H9 (cell line): ENCODE data around the gene SMARCC2. TPM values are rescaled to one million over a fixed set of nuclear protein-coding genes. Genes with fewer than 3 reads are reported as not detected.

ENCODE experiments used
- DNase-seq: peaks from one replicate; pipeline ENCODE4 v3.0.0-alpha.2; 2017
- H2AFZ ChIP-seq: one replicate; pipeline ENCODE4 v1.6.1; 2013; ENCODE audit warnings: mild to moderate bottlenecking, low read length, control low read depth, moderate library complexity
- H2AK5ac ChIP-seq: 2 replicates; pipeline ENCODE4 v1.6.1; 2013; ENCODE audit warnings: low read length, control low read depth, mixed read lengths; ENCODE audit not compliant: insufficient read length
- H2BK120ac ChIP-seq: one replicate; pipeline ENCODE4 v1.6.1; 2013; ENCODE audit warnings: low read depth, mild to moderate bottlenecking, low read length, control low read depth, inconsistent platforms; ENCODE audit not compliant: poor library complexity, severe bottlenecking
- H2BK12ac ChIP-seq: 2 replicates; pipeline ENCODE4 v1.6.1; 2013; ENCODE audit warnings: low read length, control low read depth, mixed read lengths, low read depth; ENCODE audit not compliant: insufficient read length
- H2BK15ac ChIP-seq: 2 replicates; pipeline ENCODE4 v1.6.1; 2013; ENCODE audit warnings: low read depth, low read length, control low read depth
- H2BK20ac ChIP-seq: one replicate; pipeline ENCODE4 v1.6.1; 2013; ENCODE audit warnings: low read depth, mild to moderate bottlenecking, low read length, control low read depth, inconsistent platforms; ENCODE audit not compliant: poor library complexity, severe bottlenecking
- H2BK5ac ChIP-seq: 2 replicates; pipeline ENCODE4 v1.6.1; 2013; ENCODE audit warnings: low read length, control low read depth, mixed read lengths; ENCODE audit not compliant: insufficient read length
- H3K14ac ChIP-seq: 2 replicates; pipeline ENCODE4 v1.6.1; 2013; ENCODE audit warnings: low read length, control low read depth; ENCODE audit not compliant: insufficient read depth
- H3K18ac ChIP-seq: 2 replicates; pipeline ENCODE4 v1.6.1; 2013; ENCODE audit warnings: low read depth, mild to moderate bottlenecking, mixed read lengths, low read length, control low read depth; ENCODE audit not compliant: insufficient read length
- H3K23ac ChIP-seq: 2 replicates; pipeline ENCODE4 v1.6.1; 2013; ENCODE audit warnings: low read length, control low read depth, mixed read lengths, low read depth; ENCODE audit not compliant: insufficient read length
- H3K23me2 ChIP-seq: 2 replicates; pipeline ENCODE4 v1.6.1; 2013; ENCODE audit warnings: low read depth, mild to moderate bottlenecking, mixed read lengths, low read length, control low read depth; ENCODE audit not compliant: insufficient read length, poor library complexity, severe bottlenecking
- H3K27ac ChIP-seq: 2 replicates; pipeline ENCODE4 v1.5.1; 2013; ENCODE audit warnings: low read length, control low read depth, mixed read lengths, low read depth; ENCODE audit not compliant: insufficient read length
- H3K27me3 ChIP-seq: 2 replicates; pipeline ENCODE4 v1.6.1; 2013; ENCODE audit warnings: low read length, control low read depth, inconsistent platforms; ENCODE audit not compliant: insufficient read depth
- H3K4ac ChIP-seq: 2 replicates; pipeline ENCODE4 v1.6.1; 2013; ENCODE audit warnings: low read depth, mild to moderate bottlenecking, control low read depth, inconsistent platforms, low read length, moderate library complexity
- H3K4me1 ChIP-seq: 2 replicates; pipeline ENCODE4 v1.6.1; 2013; ENCODE audit warnings: low read length, control low read depth, inconsistent platforms; ENCODE audit not compliant: insufficient read depth
- H3K4me2 ChIP-seq: 2 replicates; pipeline ENCODE4 v1.6.1; 2013; ENCODE audit warnings: low read length, control low read depth, mixed read lengths; ENCODE audit not compliant: insufficient read length, insufficient read depth
- H3K56ac ChIP-seq: 2 replicates; pipeline ENCODE4 v1.6.1; 2013; ENCODE audit warnings: low read depth, mild to moderate bottlenecking, mixed read lengths, low read length, control low read depth; ENCODE audit not compliant: insufficient read length
- H3K79me1 ChIP-seq: 2 replicates; pipeline ENCODE4 v1.6.1; 2013; ENCODE audit warnings: low read depth, mild to moderate bottlenecking, moderate library complexity, low read length, control low read depth, inconsistent platforms; ENCODE audit not compliant: insufficient read depth, poor library complexity, severe bottlenecking
- H3K79me2 ChIP-seq: 2 replicates; pipeline ENCODE4 v1.6.1; 2013; ENCODE audit warnings: low read length, control low read depth, inconsistent platforms; ENCODE audit not compliant: insufficient read depth
- H3K9ac ChIP-seq: 2 replicates; pipeline ENCODE4 v1.6.1; 2013; ENCODE audit warnings: low read length, control low read depth, mixed read lengths; ENCODE audit not compliant: insufficient read length; ENCODE audit errors: extremely low read depth
- H3K9me3 ChIP-seq: one replicate; pipeline ENCODE4 v1.6.1; 2013; ENCODE audit warnings: low read depth, low read length, inconsistent platforms; ENCODE audit not compliant: control insufficient read depth
- H3T11ph ChIP-seq: one replicate; pipeline ENCODE4 v1.6.1; 2013; ENCODE audit warnings: mild to moderate bottlenecking, low read length, control low read depth, inconsistent platforms
- H4K20me1 ChIP-seq: one replicate; pipeline ENCODE4 v1.6.1; 2013; ENCODE audit not compliant: control insufficient read depth, insufficient read length, insufficient read depth
- H4K5ac ChIP-seq: 2 replicates; pipeline ENCODE4 v1.6.1; 2013; ENCODE audit warnings: low read depth, mild to moderate bottlenecking, mixed read lengths, low read length, control low read depth; ENCODE audit not compliant: insufficient read length
- H4K8ac ChIP-seq: replicated peaks from 2 replicates; pipeline ENCODE4 v1.6.1; 2013; ENCODE audit warnings: low read length, control low read depth, mixed read lengths, low read depth; ENCODE audit not compliant: insufficient read length
- H4K91ac ChIP-seq: 2 replicates; pipeline ENCODE4 v1.6.1; 2013; ENCODE audit warnings: low read depth, mild to moderate bottlenecking, moderate library complexity, mixed read lengths, low read length, control low read depth; ENCODE audit not compliant: insufficient read length
- H3K27ac Mint-ChIP-seq, 3 experiments: 2 replicates in 2 of 3; 3 replicates in 1 of 3; pipeline ENCODE4 v1.8.0; 2020 to 2021; ENCODE audit warnings: mixed read lengths in 3 of 3, mild to moderate bottlenecking in 1 of 3, moderate library complexity in 1 of 3
- H3K27me3 Mint-ChIP-seq: 2 replicates; pipeline ENCODE4 v1.8.0; 2021; ENCODE audit warnings: low read depth, mild to moderate bottlenecking, moderate library complexity, mixed read lengths
- H3K36me3 Mint-ChIP-seq, 3 experiments: 2 replicates in 2 of 3; 3 replicates in 1 of 3; pipeline ENCODE4 v1.8.0; 2020 to 2021; ENCODE audit warnings: low read depth in 3 of 3, mixed read lengths in 3 of 3; ENCODE audit not compliant: insufficient read depth in 1 of 3
- H3K4me1 Mint-ChIP-seq, 2 experiments: 2 replicates each; pipeline ENCODE4 v1.8.0; 2020; ENCODE audit warnings: mixed read lengths in 2 of 2
- H3K4me3 Mint-ChIP-seq, 2 experiments: 2 replicates in 1 of 2; 3 replicates in 1 of 2; pipeline ENCODE4 v1.8.0; 2020 to 2021; ENCODE audit warnings: mild to moderate bottlenecking in 2 of 2, mixed read lengths in 2 of 2, moderate library complexity in 1 of 2
- H3K9me3 Mint-ChIP-seq, 2 experiments: 2 replicates in 1 of 2; 3 replicates in 1 of 2; pipeline ENCODE4 v1.8.0; 2020; ENCODE audit warnings: mild to moderate bottlenecking in 2 of 2, mixed read lengths in 2 of 2, moderate library complexity in 1 of 2
- WGBS: extraction: QIAGEN DNeasy Blood & Tissue Kit; methylation state at CpG from one replicate; pipeline ENCODE4 v1.1.7; 2013; ENCODE audit warnings: missing lambda C conversion rate, low lambda C conversion rate, mixed read lengths; ENCODE audit not compliant: insufficient read length; ENCODE audit errors: extremely low coverage; 5-methylcytosine and 5-hydroxymethylcytosine counted together
- total RNA-seq: library from RNA; stranded (reverse); gene quantifications from 2 replicates; pipeline ENCODE4 v1.2.1, GENCODE V29; 2021
- TF ChIP-seq, protein P1 (sequence below): fragments of 200-600 bp; sonication (generic); conservative IDR thresholded peaks from 3 replicates; pipeline ENCODE4 v1.8.0; 2021; ENCODE audit warnings: antibody characterized with exemption, mild to moderate bottlenecking

SMARCC2 gene
- total RNA-seq, 1 experiment from 2014 or later = 86.9 TPM

GRCh38 chr12:56190695-56191155 lies 1.4 kb upstream of the SMARCC2 start:
- H2AFZ ChIP-seq = peak overlapping the region; percentile 90
- Mint-ChIP-seq H3K9me3 (0 out of 5 replicates have a peak, but pooled peaks cover 0 to 3% of the 10 kb centered on the region in 2 experiments), H3K4me1 (peaks cover 24 to 27% of the 10 kb centered on the region in 2 experiments), H3K36me3 (peaks cover 25 to 38% (median 32%) of the 10 kb centered on the region in 3 experiments; a peak in 6 of 7 replicates), H3K27ac (peak overlapping the region; percentile 97 to 99 (median 99)), H3K27me3 (peaks cover 3% of the 10 kb centered on the region; the same call in 1 of the 2 replicates), H3K4me3 (peak overlapping the region; percentile 94 to 98)
- H3K27ac ChIP-seq = no peak overlapping the region
- peak overlapping the region; percentile 47 for H3K9ac ChIP-seq
- no peak overlapping the region for H4K91ac ChIP-seq
- no peak overlapping the region for H3K23ac ChIP-seq
- H3K79me2 ChIP-seq = peaks cover 8% of the 10 kb centered on the region; the same call in 1 of the 2 replicates
- peaks cover 8% of the 10 kb centered on the region for H3K4me1 ChIP-seq
- no peak overlapping the region for H2BK20ac ChIP-seq
- no peaks in the 10 kb centered on the region for H3K27me3 ChIP-seq
- no peak overlapping the region for H2BK5ac ChIP-seq
- no peak overlapping the region for H4K5ac ChIP-seq
- H3K4ac ChIP-seq = no peak overlapping the region
- no peak overlapping the region for H2AK5ac ChIP-seq
- no peak overlapping the region for H2BK12ac ChIP-seq
- peaks cover 6% of the 10 kb centered on the region for H3K79me1 ChIP-seq
- WGBS = no CpG with 5 or more reads among the region's 9 CpGs
- H3T11ph ChIP-seq = no peak overlapping the region
- TF ChIP-seq, protein P1, sequence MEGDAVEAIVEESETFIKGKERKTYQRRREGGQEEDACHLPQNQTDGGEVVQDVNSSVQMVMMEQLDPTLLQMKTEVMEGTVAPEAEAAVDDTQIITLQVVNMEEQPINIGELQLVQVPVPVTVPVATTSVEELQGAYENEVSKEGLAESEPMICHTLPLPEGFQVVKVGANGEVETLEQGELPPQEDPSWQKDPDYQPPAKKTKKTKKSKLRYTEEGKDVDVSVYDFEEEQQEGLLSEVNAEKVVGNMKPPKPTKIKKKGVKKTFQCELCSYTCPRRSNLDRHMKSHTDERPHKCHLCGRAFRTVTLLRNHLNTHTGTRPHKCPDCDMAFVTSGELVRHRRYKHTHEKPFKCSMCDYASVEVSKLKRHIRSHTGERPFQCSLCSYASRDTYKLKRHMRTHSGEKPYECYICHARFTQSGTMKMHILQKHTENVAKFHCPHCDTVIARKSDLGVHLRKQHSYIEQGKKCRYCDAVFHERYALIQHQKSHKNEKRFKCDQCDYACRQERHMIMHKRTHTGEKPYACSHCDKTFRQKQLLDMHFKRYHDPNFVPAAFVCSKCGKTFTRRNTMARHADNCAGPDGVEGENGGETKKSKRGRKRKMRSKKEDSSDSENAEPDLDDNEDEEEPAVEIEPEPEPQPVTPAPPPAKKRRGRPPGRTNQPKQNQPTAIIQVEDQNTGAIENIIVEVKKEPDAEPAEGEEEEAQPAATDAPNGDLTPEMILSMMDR = no peak
- peaks cover 12% of the 10 kb centered on the region for H3K23me2 ChIP-seq
- no peaks in the 10 kb centered on the region for H3K9me3 ChIP-seq
- H3K14ac ChIP-seq = peak overlapping the region; percentile 23; the same call in 1 of the 2 replicates
- peak overlapping the region; percentile 86 for H3K4me2 ChIP-seq
- DNase-seq = no peak
- no peak overlapping the region for H2BK120ac ChIP-seq
- H3K18ac ChIP-seq = no peak overlapping the region
- no peak overlapping the region for H2BK15ac ChIP-seq
- H4K8ac ChIP-seq = no peak overlapping the region
- no peaks in the 10 kb centered on the region for H4K20me1 ChIP-seq
- H3K56ac ChIP-seq = no peak overlapping the region
